Endodermal cell (in vitro differentiated cells): Measurements from ENCODE around the gene LSM3. TPM values are rescaled to one million over a fixed set of nuclear protein-coding genes. Genes with fewer than 3 reads are reported as not detected.

Source experiments
- DNase-seq: peaks from one replicate; pipeline ENCODE4 v3.0.0-alpha.2; 2017
- H3K27ac ChIP-seq: 2 replicates; pipeline ENCODE4 v1.5.1; 2013; ENCODE audit warnings: mild to moderate bottlenecking, low read depth, low read length, moderate library complexity
- H3K27me3 ChIP-seq: 2 replicates; pipeline ENCODE4 v1.6.1; 2013; ENCODE audit warnings: mild to moderate bottlenecking, low read length, moderate library complexity; ENCODE audit not compliant: insufficient read depth, control insufficient read depth, poor library complexity, severe bottlenecking
- H3K36me3 ChIP-seq: 2 replicates; pipeline ENCODE4 v1.7.0; 2013; ENCODE audit warnings: mild to moderate bottlenecking, low read length, moderate library complexity; ENCODE audit not compliant: control insufficient read depth, insufficient read depth
- H3K4me1 ChIP-seq: one replicate; pipeline ENCODE4 v1.7.0; 2013; ENCODE audit warnings: low read length; ENCODE audit not compliant: control insufficient read depth, insufficient read depth
- H3K4me3 ChIP-seq: 2 replicates; pipeline ENCODE4 v1.5.1; 2013; ENCODE audit warnings: mild to moderate bottlenecking, low read length, moderate library complexity
- H3K9ac ChIP-seq: 2 replicates; pipeline ENCODE4 v1.6.1; 2013; ENCODE audit warnings: mild to moderate bottlenecking, low read length, moderate library complexity; ENCODE audit not compliant: poor library complexity, severe bottlenecking; ENCODE audit errors: extremely low read depth
- H3K9me3 ChIP-seq: 2 replicates; pipeline ENCODE4 v1.6.1; 2013; ENCODE audit warnings: mild to moderate bottlenecking, low read length, moderate library complexity; ENCODE audit not compliant: control insufficient read depth
- H3K27ac Mint-ChIP-seq: 2 replicates; pipeline ENCODE4 v1.8.0; 2020; ENCODE audit warnings: mixed read lengths
- H3K27me3 Mint-ChIP-seq: 2 replicates; pipeline ENCODE4 v1.8.0; 2021; ENCODE audit warnings: mild to moderate bottlenecking, mixed read lengths; ENCODE audit not compliant: insufficient read depth
- H3K36me3 Mint-ChIP-seq: 2 replicates; pipeline ENCODE4 v1.8.0; 2020; ENCODE audit warnings: low read depth, mixed read lengths
- H3K4me1 Mint-ChIP-seq: 2 replicates; pipeline ENCODE4 v1.8.0; 2020; ENCODE audit warnings: mixed read lengths
- H3K4me3 Mint-ChIP-seq: 2 replicates; pipeline ENCODE4 v1.8.0; 2020; ENCODE audit warnings: mild to moderate bottlenecking, moderate library complexity, mixed read lengths
- H3K9me3 Mint-ChIP-seq: 2 replicates; pipeline ENCODE4 v1.8.0; 2020; ENCODE audit warnings: mild to moderate bottlenecking, mixed read lengths
- CTCF ChIP-seq: fragments of 200-600 bp; sonication (generic); conservative IDR thresholded peaks from 2 replicates; pipeline ENCODE4 v1.5.0; 2021; ENCODE audit warnings: antibody characterized with exemption, mild to moderate bottlenecking
- WGBS, 2 experiments: methylation state at CpG; one replicate each; pipeline versions ENCODE4 v1.1.5 to v1.1.7; 2013; ENCODE audit warnings: missing lambda C conversion rate in 2 of 2, mixed read lengths in 1 of 2; ENCODE audit not compliant: insufficient coverage in 1 of 2, insufficient read length in 1 of 2; 5-methylcytosine and 5-hydroxymethylcytosine counted together
- total RNA-seq, 2 donors: library from RNA; stranded (reverse); fragmentation: NEBNext Ultra II Directional in 1 of 2; extraction: Animal tissue kit (Norgen Biotek cat#: 25700) in 1 of 2; gene quantifications; 2 replicates in 1 of 2; 3 replicates in 1 of 2; pipeline ENCODE4 v1.2.1, GENCODE V29; 2021

The LSM3 gene
- total RNA-seq, 2 donors from 2014 or later = 18.1 to 19.7 TPM

- Mint-ChIP-seq H3K4me1 (peaks cover 15% of the 10 kb centered on the region), H3K9me3 (no peaks in the 10 kb centered on the region), H3K36me3 (peaks cover 66% of the 10 kb centered on the region), H3K4me3 (no peak overlapping the region), H3K27me3 (no peaks in the 10 kb centered on the region), H3K27ac (no peak overlapping the region)
- 93 to 96% methylated on average over 8 to 12 of the region's 12 CpGs for WGBS, 2 experiments
- Histone ChIP-seq H3K4me1 (no peaks in the 10 kb centered on the region), H3K27ac (no peak overlapping the region), H3K9ac (no peak overlapping the region), H3K27me3 (no peaks in the 10 kb centered on the region), H3K4me3 (no peak overlapping the region), H3K36me3 (peaks cover 61% of the 10 kb centered on the region), H3K9me3 (no peaks in the 10 kb centered on the region)
- no peak for TF ChIP-seq CTCF
- DNase-seq = no peak
Observed at GRCh38 chr3:14151471-14152083, 27.0 kb upstream of the LSM3 start.

- peaks cover 61% of the 10 kb centered on the region for H3K36me3 ChIP-seq
- no peak overlapping the region for H3K4me3 Mint-ChIP-seq
- no peaks in the 10 kb centered on the region for H3K9me3 Mint-ChIP-seq
- no peaks in the 10 kb centered on the region for H3K4me1 ChIP-seq
- 88 to 95% methylated on average over 7 to 11 of the region's 11 CpGs for WGBS, 2 experiments
- no peaks in the 10 kb centered on the region for H3K27me3 ChIP-seq
- DNase-seq = peak; percentile 76
- TF ChIP-seq CTCF = peak; percentile 63
- no peaks in the 10 kb centered on the region for H3K27me3 Mint-ChIP-seq
- H3K4me3 ChIP-seq = no peak overlapping the region
- no peaks in the 10 kb centered on the region for H3K9me3 ChIP-seq
- H3K27ac Mint-ChIP-seq = peak overlapping the region; percentile 61
- no peak overlapping the region for H3K9ac ChIP-seq
- H3K4me1 Mint-ChIP-seq = peaks cover 15% of the 10 kb centered on the region
- no peak overlapping the region for H3K27ac ChIP-seq
- H3K36me3 Mint-ChIP-seq = peaks cover 66% of the 10 kb centered on the region
Observed at GRCh38 chr3:14152233-14152962, 26.2 kb upstream of the LSM3 start.

GRCh38 chr3:14152963-14153355 is 25.7 kb upstream of the LSM3 start:
- Histone ChIP-seq H3K27me3 (no peaks in the 10 kb centered on the region), H3K9me3 (no peaks in the 10 kb centered on the region), H3K9ac (no peak overlapping the region), H3K4me1 (no peaks in the 10 kb centered on the region), H3K36me3 (peaks cover 61% of the 10 kb centered on the region), H3K4me3 (no peak overlapping the region), H3K27ac (no peak overlapping the region)
- H3K9me3 Mint-ChIP-seq = no peaks in the 10 kb centered on the region
- TF ChIP-seq CTCF = no peak
- H3K4me1 Mint-ChIP-seq = peaks cover 12% of the 10 kb centered on the region
- no peak for DNase-seq
- peak overlapping the region; percentile 61 for H3K27ac Mint-ChIP-seq
- H3K4me3 Mint-ChIP-seq = no peak overlapping the region
- H3K27me3 Mint-ChIP-seq = no peaks in the 10 kb centered on the region
- 87 to 94% methylated on average over 4 of the region's 4 CpGs for WGBS, 2 experiments
- H3K36me3 Mint-ChIP-seq = peaks cover 67% of the 10 kb centered on the region
